OCI-LY1 (cell line): ENCODE data around the gene MAGI2.

Experiments used
- CTCF ChIP-seq: fragments of 200-600 bp; sonication (generic), shearing (Covaris generic); IDR thresholded peaks from 2 replicates; pipeline ENCODE4 v1.5.1; 2017; ENCODE audit warnings: mild to moderate bottlenecking, antibody characterized with exemption, low read length, moderate library complexity, mixed read lengths
- EZH2 ChIP-seq: fragments of 200-600 bp; sonication (generic), shearing (Covaris generic); IDR thresholded peaks from 2 replicates; pipeline ENCODE4 v1.8.0; 2017; ENCODE audit warnings: borderline replicate concordance, mixed run types, mild to moderate bottlenecking, antibody characterized with exemption, low read length, moderate library complexity, mixed read lengths

DNA sequence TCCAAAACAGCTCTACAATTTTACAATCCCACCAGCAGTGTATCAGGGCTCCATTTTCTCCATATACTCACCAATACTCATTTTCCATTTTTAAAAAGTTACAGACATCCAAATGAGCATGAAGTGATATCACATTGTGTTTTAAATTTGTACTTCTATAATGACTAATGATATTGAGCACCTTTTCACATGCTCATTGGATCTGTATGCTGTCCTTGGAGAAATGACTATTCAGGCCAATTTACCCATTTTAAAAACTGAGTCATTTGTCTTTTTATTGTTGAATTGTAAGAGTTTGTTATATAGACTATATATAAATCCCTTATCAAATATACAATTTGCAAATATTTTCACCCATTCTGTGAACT lies 162.0 kb downstream of the MAGI2 start:
- TF ChIP-seq CTCF = no peak
- no peak for TF ChIP-seq EZH2
